ENCODE data around the gene CTBP2. TPM values are rescaled to one million over a fixed set of nuclear protein-coding genes. Genes with fewer than 3 reads are reported as not detected.
A peak's percentile ranks its signal among the peaks of the same experiment; 100 is the strongest.

Gene CTBP2
- total RNA-seq, 1 donor from 2014 or later = 57.7 TPM

DNA sequence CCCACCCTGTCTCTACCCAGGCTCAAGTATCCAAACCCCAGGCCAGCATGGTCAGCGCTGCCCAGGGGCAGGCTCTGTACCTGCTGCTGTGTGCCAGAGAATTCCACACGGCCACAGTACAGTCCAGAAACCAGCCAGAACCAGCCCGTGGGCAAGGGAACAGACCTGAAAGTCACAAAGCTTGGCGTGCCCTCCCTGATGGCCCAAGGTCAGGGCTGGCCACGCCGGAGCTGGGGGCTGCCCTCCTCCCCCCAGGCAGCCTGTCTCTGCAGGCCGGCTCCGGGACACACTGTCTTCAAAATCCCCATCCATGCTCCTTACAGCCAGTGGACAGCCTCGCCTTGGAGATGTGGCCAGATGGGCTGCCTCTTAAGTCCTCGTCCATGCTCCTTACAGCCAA, 78.4 kb downstream of the CTBP2 start:
- no peak for DNase-seq (ENCODE audit: low spot score in 2 of 2)
- intact Hi-C loops (cut with DNase I) = loop anchor here (5.0 kb wide), 1 partner anchor 175 kb away; no protein-coding TSS in a partner anchor
- Histone ChIP-seq H3K36me3 (no peaks in the 10 kb centered on the region), H3K9me3 (no peaks in the 10 kb centered on the region), H3K27me3 (no peaks in the 10 kb centered on the region), H3K4me3 (no peak overlapping the region), H3K27ac (peak overlapping the region; percentile 90 to 93), H3K4me1 (peaks cover 10 to 40% of the 10 kb centered on the region in 2 donors)
- no peak for TF ChIP-seq CTCF (IDR thresholded peaks at IDR 0.05)

DNA sequence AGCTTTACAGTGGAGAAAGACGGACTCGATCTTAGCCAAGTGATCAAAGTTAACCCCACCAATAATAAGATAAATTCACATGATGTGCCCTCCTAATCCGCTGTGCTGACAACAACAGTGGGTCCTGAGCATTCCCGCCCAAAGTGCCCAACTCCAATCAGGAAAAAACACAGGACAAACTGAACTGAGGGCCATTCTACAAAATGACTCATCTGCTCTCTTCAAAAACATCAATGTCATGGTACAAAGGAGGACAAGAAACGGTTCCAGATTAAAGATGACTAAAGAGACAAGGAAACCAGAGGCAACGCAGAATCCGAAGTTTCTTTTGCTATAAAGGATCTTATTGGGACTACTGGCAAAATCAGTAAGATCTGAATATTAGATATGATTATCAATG, 79.4 kb downstream of the CTBP2 start:
- H3K36me3 ChIP-seq = peaks cover 0 to 6% of the 10 kb centered on the region in 2 donors
- H3K27ac ChIP-seq = peak overlapping the region; percentile 90 to 93
- no peak overlapping the region for H3K4me3 ChIP-seq
- no peak for DNase-seq (ENCODE audit: low spot score in 2 of 2)
- no peaks in the 10 kb centered on the region for H3K27me3 ChIP-seq
- no peak for TF ChIP-seq CTCF (IDR thresholded peaks at IDR 0.05)
- peaks cover 10 to 43% of the 10 kb centered on the region in 2 donors for H3K4me1 ChIP-seq
- no peaks in the 10 kb centered on the region for H3K9me3 ChIP-seq
- intact Hi-C loops (cut with DNase I) = loop anchor here (5.0 kb wide), 1 partner anchor 174 kb away; no protein-coding TSS in a partner anchor

DNA sequence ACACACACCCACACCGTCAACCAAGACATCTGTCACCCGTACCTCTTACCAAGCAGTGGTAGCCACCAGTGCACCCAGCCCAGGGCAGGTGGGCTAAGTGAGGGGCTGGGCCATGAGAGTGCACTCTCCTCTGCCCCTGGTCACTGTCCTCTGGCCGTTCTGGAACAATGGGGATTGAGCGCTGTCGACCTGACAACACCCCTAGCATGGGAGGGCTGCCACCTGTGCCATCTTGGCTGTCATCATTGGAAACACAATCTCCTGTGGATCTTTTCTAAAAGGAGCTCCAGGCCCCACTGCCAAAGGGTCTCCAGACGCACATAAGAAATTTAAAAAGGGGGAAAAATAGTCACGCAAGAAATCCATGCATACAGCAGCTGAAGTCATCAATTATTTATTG, 80.1 kb downstream of the CTBP2 start:
- H3K36me3 ChIP-seq = peaks cover 0 to 8% of the 10 kb centered on the region in 2 donors
- H3K27me3 ChIP-seq = no peaks in the 10 kb centered on the region
- H3K4me1 ChIP-seq = peaks cover 6 to 38% of the 10 kb centered on the region in 2 donors
- peak overlapping the region in 1 of 2 donors; percentile 42 for H3K27ac ChIP-seq
- intact Hi-C loops (cut with DNase I) = loop anchor here (5.0 kb wide), 1 partner anchor 173 kb away; no protein-coding TSS in a partner anchor
- no peaks in the 10 kb centered on the region for H3K9me3 ChIP-seq
- DNase-seq (ENCODE audit: low spot score in 2 of 2) = no peak
- no peak overlapping the region for H3K4me3 ChIP-seq
- no peak for TF ChIP-seq CTCF (IDR thresholded peaks at IDR 0.05)

- TF ChIP-seq CTCF (IDR thresholded peaks at IDR 0.05) = no peak
- Histone ChIP-seq H3K27ac (no peak overlapping the region), H3K36me3 (peaks cover 0 to 9% of the 10 kb centered on the region in 2 donors), H3K4me1 (peaks cover 6 to 29% of the 10 kb centered on the region in 2 donors), H3K27me3 (no peaks in the 10 kb centered on the region), H3K9me3 (no peaks in the 10 kb centered on the region), H3K4me3 (no peak overlapping the region)
- no peak for DNase-seq (ENCODE audit: low spot score in 2 of 2)
- intact Hi-C loops (cut with DNase I) = no loop called here
Observed at GRCh38 chr10:125079091-125079600, 81.2 kb downstream of the CTBP2 start.

- Histone ChIP-seq H3K4me1 (peaks cover 0 to 11% of the 10 kb centered on the region in 2 donors), H3K4me3 (no peak overlapping the region), H3K27ac (peak overlapping the region in 1 of 2 donors; percentile 30), H3K9me3 (no peaks in the 10 kb centered on the region), H3K36me3 (peaks cover 0 to 20% of the 10 kb centered on the region in 2 donors), H3K27me3 (no peaks in the 10 kb centered on the region)
- no peak for DNase-seq (ENCODE audit: low spot score in 2 of 2)
- no peak for TF ChIP-seq CTCF (IDR thresholded peaks at IDR 0.05)
- intact Hi-C loops (cut with DNase I) = no loop called here
Observed at GRCh38 chr10:125076891-125077541, 83.3 kb downstream of the CTBP2 start.

Measured in ascending aorta (tissue), 2 donors.